Activated CD8-positive, alpha-beta memory T cell treated with anti-CD3 and anti-CD28 coated beads, Interleukin-2, amount 50 U/mL, for 48 hours (primary cell): Measurements from ENCODE around the gene NXT2.
A peak's percentile ranks its signal among the peaks of the same experiment; 100 is the strongest.
"Not testable (repeated sequence)": the region's sequence is repeated elsewhere in the genome, so short reads cannot be mapped to it uniquely, and the experiment has no call there.

ENCODE experiments used
- DNase-seq: peaks from one replicate; pipeline ENCODE4 v3.0.0-alpha.2; 2020

The NXT2 gene

DNA sequence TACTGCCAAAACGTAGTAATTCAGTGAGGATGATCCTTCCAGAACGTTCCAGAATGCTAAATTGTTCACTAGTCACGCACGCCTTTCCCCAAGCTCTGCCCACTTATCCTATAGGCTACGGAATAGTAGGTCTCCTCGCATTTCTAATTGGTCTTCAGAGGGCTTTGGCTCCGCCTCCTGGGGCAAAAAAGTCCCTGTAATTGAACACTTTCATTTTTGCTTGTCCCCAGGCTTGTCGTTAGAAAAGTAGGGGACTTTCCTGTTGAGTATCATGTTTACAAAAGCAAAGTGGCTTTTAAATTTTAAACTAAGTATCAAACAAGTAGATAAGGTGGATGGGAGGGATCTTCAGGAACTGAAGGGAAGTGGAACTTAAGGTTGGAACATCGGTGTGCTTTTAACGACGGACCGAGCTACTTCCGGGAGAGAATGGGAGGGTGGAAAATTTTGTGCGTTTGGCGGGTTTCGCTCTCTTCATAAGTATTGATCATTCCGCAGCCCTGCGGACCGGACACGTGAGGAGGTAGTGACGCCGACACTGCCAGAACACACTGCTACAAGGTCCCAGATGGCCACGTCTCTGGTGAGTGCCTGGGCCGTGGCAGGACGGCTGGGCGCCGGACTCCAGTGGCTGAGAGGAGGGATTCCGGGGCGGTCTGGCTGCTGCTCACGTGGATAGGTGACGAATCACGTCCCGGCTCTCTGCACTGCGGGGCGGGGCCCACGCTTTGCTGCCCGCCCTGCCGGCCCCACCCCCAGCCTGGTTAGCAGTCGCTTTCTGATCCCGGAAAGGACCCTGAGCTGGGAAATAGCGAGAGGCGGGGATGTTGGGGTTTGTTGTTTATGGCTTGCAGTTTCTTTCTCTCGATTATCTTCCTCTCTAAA lies at the start of gene NXT2:
Gene NXT2 (plus strand): TSS at position 406 of the 885 bp plus-strand sequence. CDS start 163 bp downstream, at position 569.
- DNase-seq = peak; percentile 82

DNA sequence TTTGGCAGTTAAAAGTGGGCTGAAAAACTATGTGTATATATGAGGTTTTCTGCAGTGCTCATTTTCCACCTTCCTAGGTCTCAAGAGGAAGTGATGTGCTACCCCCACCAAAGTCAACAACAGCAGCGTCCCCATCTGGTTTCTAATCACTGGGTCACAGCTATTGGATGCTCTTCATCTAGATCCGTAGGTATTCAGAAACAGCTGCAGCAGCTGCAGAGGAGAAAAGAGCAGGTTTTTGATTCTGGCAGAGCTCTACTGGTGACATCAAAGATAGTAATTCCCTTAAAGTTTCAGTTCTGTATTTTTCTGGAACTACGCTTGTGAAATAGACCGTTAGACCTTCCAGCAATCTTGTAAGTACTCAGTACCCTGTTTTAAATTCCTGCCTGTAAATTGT lies 49.0 kb upstream of the NXT2 start:
- DNase-seq = no peak

DNA sequence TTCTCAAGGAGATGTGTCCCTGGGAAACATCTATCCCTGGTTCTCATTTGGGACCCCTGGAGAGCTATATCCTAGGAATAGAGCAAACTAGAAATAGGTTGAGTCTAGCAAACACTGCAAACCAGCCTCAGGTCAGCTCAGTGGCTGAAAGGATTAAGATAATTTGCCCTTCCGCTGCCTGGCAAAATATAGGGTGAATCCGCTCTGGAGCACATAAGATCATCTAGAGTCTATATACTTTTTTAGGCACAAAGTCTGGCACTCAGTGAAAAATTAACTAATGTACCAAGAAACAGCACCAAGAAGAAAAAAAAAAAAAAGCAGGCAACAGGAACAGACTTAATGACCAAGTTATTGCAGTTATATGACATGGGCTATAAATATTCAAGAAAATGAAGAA lies 47.5 kb upstream of the NXT2 start:
- DNase-seq = no peak

DNA sequence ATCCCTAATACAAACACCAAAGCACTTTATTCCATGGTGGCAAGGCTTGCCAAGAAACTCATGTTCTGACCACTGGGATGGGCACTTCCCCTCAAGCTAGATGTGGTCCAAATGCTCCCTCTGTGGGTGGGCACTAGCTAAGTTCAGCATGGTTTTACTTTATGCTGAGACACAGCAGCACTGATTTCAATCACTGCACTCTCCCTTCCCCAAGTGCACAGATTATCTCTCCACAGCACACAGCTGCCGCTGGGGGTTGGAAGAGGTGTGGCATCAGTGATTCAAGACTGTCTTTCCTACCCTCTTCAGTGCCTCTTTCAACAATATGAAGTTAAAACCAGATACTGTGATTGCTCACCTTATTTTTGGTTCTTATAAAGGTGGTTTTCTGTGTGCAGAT lies 38.2 kb upstream of the NXT2 start:
- no peak for DNase-seq

DNA sequence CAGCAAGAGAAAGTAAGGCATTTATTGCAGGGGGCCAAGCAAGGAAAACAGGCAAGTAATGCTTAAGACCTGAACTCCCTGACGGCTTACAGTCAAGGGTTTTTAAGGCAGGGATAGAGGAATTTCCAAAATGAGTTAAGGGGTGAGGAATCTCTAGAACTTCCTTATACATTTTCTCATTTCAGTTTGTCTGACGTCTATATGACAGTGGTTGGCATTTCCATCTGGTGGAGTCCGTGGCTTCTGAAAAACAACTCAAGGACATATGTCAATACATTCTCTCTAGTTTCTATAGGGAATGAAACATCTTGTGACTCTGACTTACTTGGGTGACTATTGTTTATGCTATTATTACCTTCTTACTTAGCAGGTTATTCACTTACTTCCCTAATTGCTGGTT lies 35.5 kb upstream of the NXT2 start:
- DNase-seq = no peak

DNA sequence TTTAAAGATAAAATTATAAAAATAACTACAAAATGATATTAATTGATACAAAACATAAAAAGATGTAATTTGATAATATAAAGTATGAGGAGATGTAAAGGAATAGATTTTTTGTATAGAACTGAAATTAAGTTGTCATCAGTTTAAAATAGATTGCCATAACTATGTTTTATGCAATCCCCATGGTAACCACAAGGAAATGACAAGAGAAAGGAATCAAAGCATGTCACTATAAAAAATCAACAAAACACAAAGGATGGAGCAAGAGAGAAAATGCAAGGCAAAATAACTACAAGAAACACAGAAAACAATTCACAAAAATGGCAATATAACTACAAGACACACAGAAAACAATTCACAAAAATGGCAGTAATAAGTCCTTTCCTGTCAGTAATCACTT lies 27.7 kb upstream of the NXT2 start:
- DNase-seq = no peak

DNA sequence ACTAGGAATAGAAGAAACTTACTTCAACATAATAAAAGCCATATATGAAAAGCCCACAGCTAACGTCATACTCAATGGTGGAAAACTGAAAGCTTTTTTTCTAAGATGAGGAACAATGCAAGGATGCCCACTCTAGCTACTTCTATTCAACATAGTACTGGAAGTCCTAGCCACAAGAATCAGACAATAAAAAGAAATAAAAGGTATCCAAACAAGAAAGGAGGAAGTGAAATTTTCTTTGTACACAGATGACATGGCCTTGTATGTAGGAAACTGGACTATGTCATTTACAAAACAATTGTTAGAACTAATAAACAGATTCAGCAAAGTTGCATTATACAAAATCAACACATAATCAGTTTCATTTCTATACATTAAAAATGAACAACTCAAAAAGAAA lies 25.5 kb upstream of the NXT2 start:
- no peak for DNase-seq

DNA sequence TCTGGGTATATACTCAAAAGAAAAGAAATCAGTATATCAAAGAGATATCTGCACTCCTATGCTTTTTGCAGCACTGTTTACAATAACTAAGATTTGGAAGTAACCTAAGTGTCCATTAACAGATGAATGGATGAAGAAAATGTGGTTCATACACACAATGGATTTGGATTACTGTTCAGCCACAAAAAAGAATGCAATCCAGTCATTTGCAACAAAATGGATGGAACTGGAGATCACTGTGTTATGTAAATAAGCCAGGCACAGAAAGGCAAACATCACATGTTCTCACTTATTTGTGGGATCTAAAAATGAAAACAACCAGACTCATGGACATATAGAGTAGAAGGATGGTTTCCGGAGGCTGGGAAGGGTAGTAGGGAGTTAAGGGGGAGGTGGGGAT lies 17.6 kb upstream of the NXT2 start:
- DNase-seq = no peak

DNA sequence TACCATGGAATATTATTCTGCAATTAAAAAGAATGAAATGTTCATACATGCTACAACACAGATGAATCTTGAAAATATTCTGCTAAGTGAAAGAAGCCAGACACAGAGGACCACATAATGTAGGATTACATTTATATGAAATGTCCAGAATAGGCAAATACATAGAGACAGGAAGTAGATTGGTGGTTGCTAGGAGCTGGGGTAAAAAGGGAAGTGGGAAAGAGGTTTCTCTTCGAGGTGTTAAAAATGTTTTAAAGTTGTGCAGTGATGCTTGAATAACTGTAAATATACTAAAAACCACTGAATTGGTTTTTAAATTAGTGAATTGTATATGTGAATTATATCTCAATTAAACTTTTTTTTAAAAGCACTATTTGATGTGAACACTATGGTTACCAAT lies 3.6 kb upstream of the NXT2 start:
- DNase-seq = no peak

DNA sequence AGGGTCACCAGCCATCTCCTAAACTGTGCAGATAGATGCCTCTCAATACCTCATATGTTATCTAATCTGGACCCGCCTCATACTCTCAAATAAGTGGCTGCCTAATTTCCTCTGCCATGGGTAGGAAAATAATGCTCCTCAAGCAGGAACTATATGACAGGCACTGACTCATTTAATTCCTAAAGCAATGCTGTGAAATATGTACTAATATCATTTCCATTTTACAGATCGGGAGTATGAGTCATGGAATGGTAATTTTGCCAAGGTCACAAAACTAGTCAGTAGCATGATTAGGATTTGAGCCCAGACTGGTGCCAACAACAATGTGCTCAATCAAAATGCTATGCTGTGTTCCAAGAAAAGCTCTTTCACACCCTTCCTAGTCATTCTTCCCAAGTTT lies 3.0 kb upstream of the NXT2 start:
- DNase-seq = no peak

DNA sequence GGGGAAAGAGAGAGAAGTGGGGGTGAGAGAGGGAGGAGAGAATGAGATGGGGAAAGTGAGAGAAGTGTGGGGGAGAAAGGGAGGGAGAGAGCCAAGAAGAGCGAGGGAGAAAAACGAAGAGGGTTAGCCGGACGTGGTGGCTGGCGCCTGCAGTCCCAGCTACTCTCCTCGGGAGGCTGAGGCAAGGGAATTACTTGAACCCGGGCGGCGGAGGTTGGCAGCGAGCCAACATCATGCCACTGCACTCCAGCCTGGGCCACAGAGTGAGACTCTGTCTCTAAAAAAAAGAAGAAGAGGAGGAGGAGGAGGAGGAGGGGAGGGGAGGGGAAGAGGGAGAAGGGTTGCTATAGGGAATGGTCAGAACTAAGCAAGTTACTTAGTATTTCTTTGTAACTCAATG lies 1.7 kb upstream of the NXT2 start:
- no peak for DNase-seq

DNA sequence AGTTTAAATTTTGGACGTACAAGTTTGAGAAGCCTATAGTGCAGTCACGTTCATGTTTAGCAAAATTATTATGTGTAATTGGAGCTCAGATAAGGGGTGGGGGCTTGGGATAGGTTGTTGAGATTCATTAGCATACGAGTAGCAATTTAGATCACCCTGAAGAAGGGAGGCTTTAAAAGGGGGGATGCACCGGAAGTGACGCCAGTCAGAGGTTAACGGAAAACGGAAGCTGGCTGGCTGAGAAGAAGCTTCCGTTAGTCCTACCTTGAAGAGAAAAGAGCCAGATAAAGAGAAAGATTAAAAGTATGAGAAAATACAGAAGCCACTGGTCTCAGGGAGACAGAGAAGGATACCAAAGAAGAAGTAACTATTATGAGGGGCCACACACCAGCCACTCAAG lies 1.1 kb upstream of the NXT2 start:
- no peak for DNase-seq

DNA sequence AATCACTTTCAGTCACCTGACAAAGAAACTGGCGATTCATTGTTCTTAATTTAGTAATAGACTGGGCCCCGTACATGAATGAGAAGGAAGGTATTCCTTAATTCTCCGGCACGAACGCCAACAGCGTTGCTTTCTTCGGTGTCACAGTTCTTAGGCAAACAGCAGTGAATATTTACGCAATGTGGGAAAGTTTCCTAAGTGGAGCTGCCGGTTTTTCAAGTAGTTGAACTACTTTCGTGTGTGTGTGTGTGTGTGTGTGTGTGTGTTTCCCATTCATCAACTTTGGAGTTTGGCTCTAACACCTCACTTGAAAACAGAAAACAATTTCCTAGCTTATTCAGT lies 651 bp downstream of the NXT2 start:
- DNase-seq = no peak

DNA sequence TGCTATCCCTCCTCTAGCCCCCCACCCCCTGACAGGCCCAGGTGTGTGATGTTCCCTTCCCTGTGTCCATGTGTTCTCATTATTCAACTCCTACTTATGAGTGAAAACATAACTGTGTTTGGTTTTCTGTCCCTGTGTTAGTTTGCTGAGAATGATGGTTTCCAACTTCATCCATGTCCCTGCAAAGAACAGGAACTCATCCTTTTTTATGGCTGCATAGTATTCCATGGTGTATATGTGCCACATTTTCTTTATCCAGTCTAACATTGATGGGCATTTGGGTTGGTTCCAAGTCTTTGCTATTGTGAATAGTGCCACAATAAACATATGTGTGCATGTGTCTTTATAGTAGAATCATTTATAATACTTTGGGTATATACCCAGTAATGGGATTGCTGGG lies 2.4 kb downstream of the NXT2 start:
- not testable (repeated sequence) for DNase-seq

DNA sequence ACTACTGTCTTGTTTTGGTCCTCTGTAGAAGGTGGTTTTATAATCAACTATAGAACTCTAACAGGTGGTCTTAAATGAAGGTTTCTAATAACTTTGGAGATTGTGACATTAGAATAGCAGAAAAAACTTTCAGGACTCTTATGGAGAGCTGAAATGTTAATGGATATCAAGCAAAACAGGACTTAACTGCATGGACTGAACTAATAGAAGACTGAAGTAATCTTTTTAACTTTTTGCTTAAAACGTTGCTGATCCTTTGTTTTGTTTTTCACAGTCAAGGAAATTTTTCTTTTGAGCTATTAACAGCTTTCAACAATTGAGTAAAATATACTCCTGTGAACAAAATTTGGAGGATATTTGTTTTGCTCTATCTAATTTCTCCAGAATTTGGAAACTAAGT lies 17.2 kb downstream of the NXT2 start:
- no peak for DNase-seq

DNA sequence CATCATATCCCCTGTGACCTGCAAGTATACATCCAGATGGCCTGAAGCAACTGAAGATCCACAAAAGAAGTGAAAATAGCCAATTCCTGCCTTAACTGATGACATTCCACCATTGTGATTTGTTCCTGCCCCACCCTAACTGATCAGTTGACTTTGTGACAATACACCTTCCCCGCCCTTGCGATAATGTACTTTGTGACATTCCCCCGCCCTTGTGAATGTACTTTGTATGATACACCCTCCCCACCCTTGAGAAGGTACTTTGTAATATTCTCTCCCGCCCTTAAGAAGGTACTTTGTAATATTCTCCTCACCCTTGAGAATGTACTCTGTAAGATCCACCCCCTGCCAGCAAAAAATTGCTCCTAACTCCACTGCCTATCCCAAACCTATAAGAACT lies 39.4 kb downstream of the NXT2 start:
- DNase-seq = not testable (repeated sequence)

DNA sequence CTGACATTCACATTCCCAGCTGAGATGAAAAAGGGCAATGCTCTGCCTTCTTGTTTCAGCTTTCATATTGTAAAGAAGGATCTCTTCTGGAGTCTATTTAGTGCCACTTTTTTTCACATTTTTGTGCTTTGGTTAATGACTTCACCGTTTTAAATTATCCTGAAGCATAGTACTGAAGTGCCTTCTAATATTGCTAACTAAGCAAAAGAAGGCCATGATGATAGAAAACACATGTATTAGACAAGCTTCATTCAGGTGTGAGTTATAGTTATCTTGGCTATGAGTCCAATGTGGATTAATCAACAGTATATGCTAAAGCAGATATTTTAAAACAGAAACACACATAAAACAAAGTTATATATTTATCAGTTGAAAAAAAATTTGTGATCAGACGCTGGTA lies 40.4 kb downstream of the NXT2 start:
- DNase-seq = no peak

DNA sequence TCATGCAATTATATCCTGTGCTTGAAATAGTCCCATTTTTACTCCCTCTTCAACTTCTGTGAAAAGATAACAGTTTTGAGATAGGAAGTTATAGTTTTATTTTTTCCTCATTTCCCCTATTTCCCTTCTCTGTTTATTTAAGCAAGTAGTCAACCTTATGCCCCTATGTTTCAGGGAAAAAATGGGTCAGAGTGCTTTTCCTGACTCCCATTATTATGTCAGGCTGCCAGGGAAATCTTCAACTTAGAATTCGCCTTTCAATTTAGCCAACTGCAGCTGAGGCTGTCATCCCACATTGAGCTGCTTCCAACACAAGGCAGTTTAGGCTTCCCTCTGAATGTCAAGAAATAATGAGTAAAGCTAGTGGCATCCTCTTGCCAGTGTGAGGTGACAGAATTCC lies 42.3 kb downstream of the NXT2 start:
- DNase-seq = no peak

DNA sequence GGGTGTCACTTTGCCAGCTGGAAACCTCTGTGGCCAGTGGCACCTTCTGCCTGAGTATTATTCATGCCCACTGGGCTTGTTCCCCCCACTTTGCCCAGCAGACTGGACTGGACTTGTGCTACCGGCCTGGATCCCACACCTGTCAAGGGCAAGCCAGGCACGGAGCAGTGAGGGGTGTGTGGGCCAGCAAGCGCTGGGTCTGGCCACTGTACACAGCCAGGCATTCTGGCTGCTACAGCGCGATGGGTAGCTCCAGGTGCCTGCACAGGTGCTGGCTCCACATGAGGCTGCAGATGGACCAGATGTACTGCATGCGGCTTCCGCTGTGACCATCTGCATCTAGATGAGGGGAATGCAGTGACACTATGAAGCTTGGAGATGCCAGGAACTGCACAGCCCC lies 48.8 kb downstream of the NXT2 start:
- no peak for DNase-seq

DNA sequence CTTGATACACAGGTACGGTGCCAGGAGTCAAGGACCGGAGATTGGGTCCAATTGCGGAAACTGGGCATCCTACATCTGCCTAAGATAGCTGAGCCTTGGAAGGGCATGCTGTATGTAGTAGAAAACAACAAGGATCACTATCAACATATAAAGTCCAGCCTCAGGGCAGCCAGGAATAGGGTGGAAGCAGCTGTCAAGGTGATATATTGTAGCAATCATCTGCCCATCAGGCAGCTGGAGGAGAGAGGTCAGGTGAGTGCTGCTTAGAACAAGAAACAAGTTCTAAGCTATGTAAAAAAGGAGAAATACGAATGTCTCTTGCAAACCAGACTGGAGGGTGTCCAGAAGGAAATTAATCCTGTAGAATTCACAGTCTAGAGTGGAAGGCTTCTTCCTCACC lies 53.5 kb downstream of the NXT2 start:
- DNase-seq = no peak
